Measurements from ENCODE around the gene ITGAL. TPM values are rescaled to one million over a fixed set of nuclear protein-coding genes. Genes with fewer than 3 reads are reported as not detected.

The ITGAL gene
- total RNA-seq, 1 experiment from 2014 or later, result 0.50 TPM

DNA sequence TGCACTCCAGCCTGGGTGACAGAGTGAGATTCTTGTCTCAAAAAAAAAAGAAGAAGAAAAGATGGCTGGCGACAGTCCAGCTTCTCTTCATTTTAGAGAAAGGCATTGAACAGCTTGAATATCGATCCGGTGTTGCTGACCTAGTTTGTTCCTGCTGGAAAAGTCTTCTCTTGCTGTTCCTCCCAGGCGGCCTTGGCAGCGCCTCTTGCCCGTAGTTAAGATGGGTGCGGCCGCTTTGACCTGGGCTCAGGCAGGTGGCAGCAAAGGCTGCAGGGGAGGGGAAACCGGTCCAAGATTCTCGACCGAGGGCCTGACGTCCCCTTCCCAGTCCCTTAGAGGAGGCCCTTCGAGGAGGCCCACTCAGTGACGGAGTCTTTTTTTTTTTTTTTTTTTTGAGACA is 89.5 kb downstream of the ITGAL start:
- TF ChIP-seq, protein P1, sequence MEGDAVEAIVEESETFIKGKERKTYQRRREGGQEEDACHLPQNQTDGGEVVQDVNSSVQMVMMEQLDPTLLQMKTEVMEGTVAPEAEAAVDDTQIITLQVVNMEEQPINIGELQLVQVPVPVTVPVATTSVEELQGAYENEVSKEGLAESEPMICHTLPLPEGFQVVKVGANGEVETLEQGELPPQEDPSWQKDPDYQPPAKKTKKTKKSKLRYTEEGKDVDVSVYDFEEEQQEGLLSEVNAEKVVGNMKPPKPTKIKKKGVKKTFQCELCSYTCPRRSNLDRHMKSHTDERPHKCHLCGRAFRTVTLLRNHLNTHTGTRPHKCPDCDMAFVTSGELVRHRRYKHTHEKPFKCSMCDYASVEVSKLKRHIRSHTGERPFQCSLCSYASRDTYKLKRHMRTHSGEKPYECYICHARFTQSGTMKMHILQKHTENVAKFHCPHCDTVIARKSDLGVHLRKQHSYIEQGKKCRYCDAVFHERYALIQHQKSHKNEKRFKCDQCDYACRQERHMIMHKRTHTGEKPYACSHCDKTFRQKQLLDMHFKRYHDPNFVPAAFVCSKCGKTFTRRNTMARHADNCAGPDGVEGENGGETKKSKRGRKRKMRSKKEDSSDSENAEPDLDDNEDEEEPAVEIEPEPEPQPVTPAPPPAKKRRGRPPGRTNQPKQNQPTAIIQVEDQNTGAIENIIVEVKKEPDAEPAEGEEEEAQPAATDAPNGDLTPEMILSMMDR (conservative IDR thresholded peaks at IDR 0.05), result no peak
- TF ChIP-seq EZH2 (IDR thresholded peaks at IDR 0.05; ENCODE audit: low read depth), result no peak
- Histone ChIP-seq H3K9me3 (ENCODE audit: insufficient read depth, low read depth) (no peaks in the 10 kb centered on the region), H3K4me1 (replicated peaks; ENCODE audit: insufficient read depth) (peaks cover 15% of the 10 kb centered on the region), H4K20me1 (ENCODE audit: insufficient read depth) (no peaks in the 10 kb centered on the region), H3K27ac (no peak overlapping the region), H3K9me2 (ENCODE audit: insufficient read depth) (no peaks in the 10 kb centered on the region), H3K36me3 (ENCODE audit: low read depth) (no peaks in the 10 kb centered on the region), H3K4me2 (peak overlapping the region; percentile 75; the same call in 1 of the 2 replicates), H3K4me3 (no peak overlapping the region; the same call in 1 of the 2 replicates), H3K79me2 (ENCODE audit: low read depth) (peaks cover 8% of the 10 kb centered on the region), H3F3A (ENCODE audit: insufficient read depth, low read depth) (peaks cover 16% of the 10 kb centered on the region; the same call in 1 of the 2 replicates), H3K27me3 (ENCODE audit: insufficient read depth, low read depth) (no peaks in the 10 kb centered on the region), H2AFZ (peak overlapping the region; percentile 76; the same call in 1 of the 2 replicates)
- CTCF ChIA-PET, result interaction anchor here (1.2 kb wide), 1 partner anchor 132 kb away, joined by 5 read pairs; the partner anchor contains the start of gene DCTPP1
- intact Hi-C loops (cut with micrococcal nuclease; ENCODE audit: unreplicated experiment), result no loop called here
- BruUV-seq (replicated peaks), result no TSS peak
- DNase-seq, result no peak
- POLR2A ChIA-PET (ENCODE audit: unreplicated experiment), result no interaction called here

- TF ChIP-seq, protein P1 (conservative IDR thresholded peaks at IDR 0.05), result no peak
- no peak for TF ChIP-seq EZH2 (IDR thresholded peaks at IDR 0.05; ENCODE audit: low read depth)
- CTCF ChIA-PET, result interaction anchor here (1.4 kb wide), 1 partner anchor 136 kb away, joined by 4 read pairs; the partner anchor contains the start of gene DCTPP1
- Histone ChIP-seq H3F3A (ENCODE audit: insufficient read depth, low read depth) (peaks cover 31% of the 10 kb centered on the region), H2AFZ (no peak overlapping the region), H4K20me1 (ENCODE audit: insufficient read depth) (no peaks in the 10 kb centered on the region), H3K4me3 (no peak overlapping the region), H3K79me2 (ENCODE audit: low read depth) (no peaks in the 10 kb centered on the region), H3K27ac (no peak overlapping the region), H3K4me1 (replicated peaks; ENCODE audit: insufficient read depth) (peaks cover 33% of the 10 kb centered on the region), H3K36me3 (ENCODE audit: low read depth) (no peaks in the 10 kb centered on the region), H3K9me3 (ENCODE audit: insufficient read depth, low read depth) (no peaks in the 10 kb centered on the region), H3K9me2 (ENCODE audit: insufficient read depth) (no peaks in the 10 kb centered on the region), H3K27me3 (ENCODE audit: insufficient read depth, low read depth) (no peaks in the 10 kb centered on the region), H3K4me2 (no peak overlapping the region)
- no peak for DNase-seq
- intact Hi-C loops (cut with micrococcal nuclease; ENCODE audit: unreplicated experiment), result no loop called here
- POLR2A ChIA-PET (ENCODE audit: unreplicated experiment), result interaction anchor here (1.1 kb wide), 1 partner anchor 114 kb away, joined by 7 read pairs; no protein-coding TSS in a partner anchor
- BruUV-seq (replicated peaks), result no TSS peak
Measured at GRCh38 chr16:30565526-30565925, 93.0 kb downstream of the ITGAL start.

GRCh38 chr16:30565984-30566383 is 93.4 kb downstream of the ITGAL start:
- no peak overlapping the region for H3K4me2 ChIP-seq
- CTCF ChIA-PET, result interaction anchor here (1.4 kb wide), 1 partner anchor 136 kb away, joined by 4 read pairs; the partner anchor contains the start of gene DCTPP1
- no TSS peak for BruUV-seq (replicated peaks)

More at GRCh38 chr16:30565984-30566383, 93.4 kb downstream of the ITGAL start:
- Histone ChIP-seq H3K9me2 (ENCODE audit: insufficient read depth) (no peaks in the 10 kb centered on the region), H2AFZ (no peak overlapping the region), H4K20me1 (ENCODE audit: insufficient read depth) (no peaks in the 10 kb centered on the region), H3K4me1 (replicated peaks; ENCODE audit: insufficient read depth) (peaks cover 35% of the 10 kb centered on the region), H3K27me3 (ENCODE audit: insufficient read depth, low read depth) (no peaks in the 10 kb centered on the region), H3K4me3 (no peak overlapping the region), H3K79me2 (ENCODE audit: low read depth) (0 out of 2 replicates have a peak, but pooled peaks cover 3% of the 10 kb centered on the region), H3K9me3 (ENCODE audit: insufficient read depth, low read depth) (no peaks in the 10 kb centered on the region), H3F3A (ENCODE audit: insufficient read depth, low read depth) (peaks cover 31% of the 10 kb centered on the region), H3K27ac (no peak overlapping the region), H3K36me3 (ENCODE audit: low read depth) (no peaks in the 10 kb centered on the region)
- POLR2A ChIA-PET (ENCODE audit: unreplicated experiment), result interaction anchor here (1.1 kb wide), 1 partner anchor 115 kb away, joined by 7 read pairs; no protein-coding TSS in a partner anchor
- TF ChIP-seq, protein P1 (conservative IDR thresholded peaks at IDR 0.05), result no peak
- TF ChIP-seq EZH2 (IDR thresholded peaks at IDR 0.05; ENCODE audit: low read depth), result no peak
- intact Hi-C loops (cut with micrococcal nuclease; ENCODE audit: unreplicated experiment), result no loop called here
- DNase-seq, result no peak
